ENCODE results near the gene SHB. TPM values are rescaled to one million over a fixed set of nuclear protein-coding genes. Genes with fewer than 3 reads are reported as not detected.

The SHB gene
- total RNA-seq, 1 donor from 2014 or later = 0.44 TPM

- no peak for DNase-seq
- Mint-ChIP-seq H3K4me3 (no peak overlapping the region), H3K9me3 (no peaks in the 10 kb centered on the region), H3K4me1 (peaks cover 21% of the 10 kb centered on the region), H3K27me3 (no peaks in the 10 kb centered on the region), H3K27ac (no peak overlapping the region), H3K36me3 (ENCODE audit: low read depth) (no peaks in the 10 kb centered on the region)
- TF ChIP-seq CTCF (IDR thresholded peaks at IDR 0.05) = no peak
- no peak for ATAC-seq (ENCODE audit: low read depth)
- ChIA-PET POLR2A (no interaction called here), CTCF (no interaction called here)
- intact Hi-C loops (cut with micrococcal nuclease) = no loop called here
Measured at GRCh38 chr9:37956904-37957663, 111.9 kb downstream of the SHB start.

GRCh38 chr9:37956423-37956820 is 112.6 kb downstream of the SHB start:
- no peak for DNase-seq
- no peak for TF ChIP-seq CTCF (IDR thresholded peaks at IDR 0.05)
- Mint-ChIP-seq H3K9me3 (no peaks in the 10 kb centered on the region), H3K4me3 (no peak overlapping the region), H3K27me3 (no peaks in the 10 kb centered on the region), H3K4me1 (peaks cover 21% of the 10 kb centered on the region), H3K27ac (no peak overlapping the region), H3K36me3 (ENCODE audit: low read depth) (no peaks in the 10 kb centered on the region)
- POLR2A ChIA-PET = no interaction called here
- ATAC-seq (ENCODE audit: low read depth) = no peak
- CTCF ChIA-PET = no interaction called here
- intact Hi-C loops (cut with micrococcal nuclease) = no loop called here

GRCh38 chr9:37955781-37956422 is 113.1 kb downstream of the SHB start:
- ChIA-PET POLR2A (no interaction called here), CTCF (no interaction called here)
- intact Hi-C loops (cut with micrococcal nuclease) = no loop called here
- H3K36me3 Mint-ChIP-seq (ENCODE audit: low read depth) = no peaks in the 10 kb centered on the region
- peaks cover 21% of the 10 kb centered on the region for H3K4me1 Mint-ChIP-seq
- no peak overlapping the region for H3K4me3 Mint-ChIP-seq
- H3K27me3 Mint-ChIP-seq = no peaks in the 10 kb centered on the region
- ATAC-seq (ENCODE audit: low read depth) (no peak), DNase-seq (no peak)
- no peak overlapping the region for H3K27ac Mint-ChIP-seq
- no peaks in the 10 kb centered on the region for H3K9me3 Mint-ChIP-seq
- no peak for TF ChIP-seq CTCF (IDR thresholded peaks at IDR 0.05)

GRCh38 chr9:37954581-37954981 is 114.4 kb downstream of the SHB start:
- intact Hi-C loops (cut with micrococcal nuclease) = loop anchor here (1.0 kb wide), 2 partner anchors 50 to 114 kb away; partner anchors contain the start of gene SLC25A51
- ATAC-seq (ENCODE audit: low read depth) = no peak
- Mint-ChIP-seq H3K4me3 (no peak overlapping the region), H3K9me3 (no peaks in the 10 kb centered on the region), H3K27ac (peak overlapping the region; percentile 72), H3K4me1 (peaks cover 21% of the 10 kb centered on the region), H3K27me3 (no peaks in the 10 kb centered on the region), H3K36me3 (ENCODE audit: low read depth) (no peaks in the 10 kb centered on the region)
- POLR2A ChIA-PET = no interaction called here
- no peak for DNase-seq
- CTCF ChIA-PET = no interaction called here
- TF ChIP-seq CTCF (IDR thresholded peaks at IDR 0.05) = no peak

- intact Hi-C loops (cut with micrococcal nuclease) = loop anchor here (1.0 kb wide), 2 partner anchors 50 to 114 kb away; partner anchors contain the start of gene SLC25A51
- CTCF ChIA-PET = no interaction called here
- peak overlapping the region; percentile 72 for H3K27ac Mint-ChIP-seq
- H3K27me3 Mint-ChIP-seq = no peaks in the 10 kb centered on the region
- no peaks in the 10 kb centered on the region for H3K9me3 Mint-ChIP-seq
- no peaks in the 10 kb centered on the region for H3K36me3 Mint-ChIP-seq (ENCODE audit: low read depth)
- ATAC-seq (ENCODE audit: low read depth) (peak; percentile 76), DNase-seq (no peak)
- peak overlapping the region; percentile 22 for H3K4me3 Mint-ChIP-seq
- peaks cover 21% of the 10 kb centered on the region for H3K4me1 Mint-ChIP-seq
- TF ChIP-seq CTCF (IDR thresholded peaks at IDR 0.05) = no peak
- POLR2A ChIA-PET = no interaction called here
Measured at GRCh38 chr9:37953775-37954437, 115.1 kb downstream of the SHB start.
